HG03571 (cell line): Measurements from ENCODE around the gene OR4E1.
"Not testable (repeated sequence)": the region's sequence is repeated elsewhere in the genome, so short reads cannot be mapped to it uniquely, and the experiment has no call there.

Experiments used
- ATAC-seq: cut with Tn5 transposase; IDR thresholded peaks from one replicate; pipeline ENCODE4 v1.9.1; 2021; ENCODE audit not compliant: unreplicated experiment

The OR4E1 gene

DNA sequence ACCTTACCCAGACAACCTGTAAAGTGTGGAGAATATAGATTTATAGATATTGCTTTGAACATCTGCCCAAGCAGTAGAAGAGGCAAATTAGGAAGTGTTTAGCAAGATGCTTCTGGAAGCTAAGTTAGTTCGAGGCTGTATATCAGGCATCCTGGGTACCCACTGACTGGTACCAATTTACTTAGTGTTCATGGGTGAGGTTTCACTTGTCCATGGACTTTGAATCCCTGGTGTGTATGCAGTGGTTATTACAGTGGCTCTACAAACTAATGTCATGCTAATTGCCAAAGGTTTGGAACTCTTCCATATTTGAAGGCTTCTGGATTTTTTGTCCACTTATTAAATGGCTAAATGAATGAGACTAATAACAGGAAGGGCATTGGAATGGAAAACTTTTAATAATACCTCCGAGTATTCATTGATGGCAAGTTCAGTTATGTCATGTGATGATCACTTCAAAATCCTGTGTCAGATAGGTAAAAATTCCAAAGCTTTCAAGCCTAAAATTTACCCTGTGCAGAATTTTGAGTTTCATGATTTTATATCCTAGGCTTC lies 20.2 kb downstream of the OR4E1 start, which contains the start of gene OR4E2:
Gene OR4E2 (plus strand): TSS at position 505 of the 555 bp plus-strand sequence. CDS start 11,248 bp downstream, outside the sequence.
- no peak for ATAC-seq

- ATAC-seq = no peak
Measured at GRCh38 chr14:21652209-21652808, 21.3 kb downstream of the OR4E1 start.

DNA sequence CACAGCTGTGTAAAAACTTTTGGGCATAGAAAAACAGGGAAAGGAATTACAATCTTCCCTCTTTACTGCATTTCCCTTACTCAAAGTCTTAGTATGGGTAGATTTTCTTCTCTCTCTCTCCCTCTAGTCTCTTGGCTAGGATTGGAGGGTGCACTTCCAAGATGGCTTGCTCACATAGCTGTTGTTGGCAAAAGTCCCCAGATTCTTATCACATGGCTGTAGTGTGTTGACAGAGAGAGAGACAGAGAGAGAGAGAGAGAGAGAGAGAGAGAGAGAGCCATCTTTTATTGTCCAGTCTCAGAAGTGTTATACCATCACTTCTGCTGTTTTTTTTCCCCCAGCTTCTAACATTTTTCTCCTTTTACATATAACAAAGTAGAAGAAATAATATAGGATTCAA lies 26.2 kb downstream of the OR4E1 start:
- ATAC-seq = no peak

GRCh38 chr14:21643407-21643806 lies 30.2 kb downstream of the OR4E1 start:
- ATAC-seq = no peak

DNA sequence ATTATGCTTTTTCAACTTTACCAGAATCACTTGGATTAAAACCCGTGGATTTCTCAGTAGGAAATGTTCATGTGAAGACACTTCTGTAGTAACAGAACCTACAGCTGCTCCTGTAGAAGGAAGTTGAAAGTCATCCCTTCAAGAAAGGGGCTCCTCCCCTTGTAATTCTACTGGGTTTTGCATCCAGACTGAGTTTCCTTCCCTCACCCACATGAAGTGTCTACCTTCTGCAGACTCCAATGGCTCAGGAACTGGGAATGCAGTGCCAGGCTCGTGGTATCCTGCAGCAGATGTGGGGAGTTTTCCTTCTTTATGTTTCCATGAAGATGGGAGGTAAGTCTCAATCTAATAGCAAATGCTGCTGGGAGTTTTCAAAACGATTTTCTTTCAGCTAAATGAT lies 30.9 kb downstream of the OR4E1 start:
- no peak for ATAC-seq

DNA sequence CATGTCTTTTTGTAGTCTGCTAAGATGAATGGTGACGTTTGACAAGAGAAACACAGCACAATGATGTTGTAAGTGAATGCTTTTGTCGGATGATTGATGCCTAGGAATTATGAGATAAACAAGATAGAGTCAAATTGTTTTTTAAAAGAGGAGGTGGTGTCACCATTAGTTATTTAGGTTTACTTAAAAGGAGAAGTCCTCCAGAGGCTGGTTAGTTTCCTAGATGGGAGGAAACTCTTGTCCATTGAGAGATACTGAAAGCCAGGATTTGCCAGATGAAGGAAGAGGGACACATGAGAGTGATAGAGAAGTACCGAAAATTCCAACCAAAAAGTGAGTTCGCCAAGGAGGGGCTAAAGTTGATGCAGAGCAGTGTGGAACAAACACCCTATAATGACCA lies 38.8 kb downstream of the OR4E1 start, which contains the start of gene OR10G2:
Gene OR10G2 (minus strand): TSS at position 101 of the 400 bp plus-strand sequence. CDS start 98 bp downstream, at position 3.
- ATAC-seq = no peak

DNA sequence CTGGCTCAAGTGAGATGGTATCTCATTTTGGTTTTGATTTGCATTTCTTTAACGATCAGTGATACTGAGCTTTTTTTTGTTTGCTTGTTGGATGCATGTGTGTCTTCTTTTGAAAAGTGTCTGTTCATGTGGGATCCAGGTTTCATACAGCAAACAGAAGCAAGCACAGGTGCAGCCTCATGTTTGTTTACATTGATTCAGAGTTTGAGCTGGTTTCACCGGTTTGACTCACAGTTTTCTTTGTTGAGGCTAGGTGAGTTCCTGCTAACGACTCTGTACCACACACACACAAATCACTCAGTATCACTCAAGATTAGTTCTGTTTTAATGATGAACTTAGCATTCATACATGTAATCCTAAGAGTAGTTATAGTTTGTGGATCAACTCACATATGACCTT lies 42.5 kb downstream of the OR4E1 start:
- no peak for ATAC-seq

DNA sequence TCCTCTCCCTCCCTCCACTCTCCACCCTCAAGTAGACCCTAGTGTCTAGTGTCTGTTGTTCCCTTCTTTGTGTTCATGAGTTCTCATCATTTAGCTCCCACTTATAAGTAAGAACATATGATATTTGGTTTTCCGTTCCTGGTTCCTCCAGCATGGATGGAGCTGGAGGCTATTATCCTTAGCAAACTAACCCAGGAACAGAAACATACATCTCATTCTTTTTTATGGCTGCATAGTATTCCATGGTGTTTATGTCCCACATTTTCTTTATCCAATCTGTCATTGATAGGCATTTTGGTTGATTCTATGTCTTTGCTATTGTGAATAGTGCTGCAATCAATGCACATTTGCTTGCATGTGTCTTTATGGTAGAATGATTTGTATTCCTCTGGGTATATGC lies 43.1 kb downstream of the OR4E1 start:
- not testable (repeated sequence) for ATAC-seq

- ATAC-seq = no peak
Measured at GRCh38 chr14:21626491-21627230, 47.0 kb downstream of the OR4E1 start.
